ENCODE results near the gene IL13. TPM values are rescaled to one million over a fixed set of nuclear protein-coding genes. Genes with fewer than 3 reads are reported as not detected.
"Not testable (repeated sequence)": the region's sequence is repeated elsewhere in the genome, so short reads cannot be mapped to it uniquely, and the experiment has no call there.

IL13 gene
- not detected in 2 replicates for total RNA-seq (2014; rRNA removed; shearing (Covaris generic))

- no peak for DNase-seq (ENCODE audit: low spot score)
These were observed at the start of gene IL13 for GRCh38 chr5:132657676-132658380. TSS of gene IL13 (plus strand) at chr5:132658173. CDS start at chr5:132658187, 14 bp downstream.

- no peak for DNase-seq (ENCODE audit: low spot score)
These were observed 46.0 kb upstream of the IL13 start for GRCh38 chr5:132611965-132612364.

DNA sequence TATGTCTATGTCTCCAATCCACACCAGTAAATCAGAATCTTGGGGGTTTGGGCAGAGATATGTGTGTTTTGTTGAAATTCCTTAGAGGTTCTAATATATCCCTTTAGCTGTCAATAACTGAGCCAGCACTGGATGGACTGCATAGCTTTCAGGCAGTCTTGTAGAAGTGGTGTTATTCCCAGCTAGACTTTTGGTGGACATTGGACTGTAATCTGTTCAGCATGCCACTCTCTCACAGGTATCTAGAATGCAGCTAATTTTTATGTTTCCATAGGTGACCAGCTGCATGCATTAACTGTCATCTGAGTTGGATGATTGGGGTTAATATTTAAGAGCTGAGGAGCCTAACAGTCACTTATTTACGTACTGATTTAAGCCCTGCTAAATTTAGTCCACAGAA lies 45.1 kb upstream of the IL13 start:
- DNase-seq (ENCODE audit: low spot score) = no peak

DNA sequence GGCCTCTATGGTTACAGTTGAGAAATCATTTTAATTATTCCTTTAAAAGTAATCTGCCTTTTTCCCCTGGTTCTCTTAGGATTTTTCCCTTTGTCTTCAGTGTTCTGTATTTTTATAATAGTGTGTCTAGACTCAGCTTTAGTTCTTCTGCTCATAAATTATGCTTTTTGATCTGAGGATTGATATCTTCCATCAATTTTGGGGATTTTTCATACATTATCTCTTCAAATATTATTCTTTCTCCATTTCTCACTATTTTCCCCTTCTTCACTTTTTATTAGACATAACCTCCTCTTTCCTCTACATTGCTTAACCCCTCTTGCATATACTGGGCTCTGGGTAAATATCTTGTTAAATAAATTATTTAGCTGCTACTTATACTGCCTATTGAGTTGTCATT lies 36.3 kb upstream of the IL13 start:
- no peak for DNase-seq (ENCODE audit: low spot score)

DNA sequence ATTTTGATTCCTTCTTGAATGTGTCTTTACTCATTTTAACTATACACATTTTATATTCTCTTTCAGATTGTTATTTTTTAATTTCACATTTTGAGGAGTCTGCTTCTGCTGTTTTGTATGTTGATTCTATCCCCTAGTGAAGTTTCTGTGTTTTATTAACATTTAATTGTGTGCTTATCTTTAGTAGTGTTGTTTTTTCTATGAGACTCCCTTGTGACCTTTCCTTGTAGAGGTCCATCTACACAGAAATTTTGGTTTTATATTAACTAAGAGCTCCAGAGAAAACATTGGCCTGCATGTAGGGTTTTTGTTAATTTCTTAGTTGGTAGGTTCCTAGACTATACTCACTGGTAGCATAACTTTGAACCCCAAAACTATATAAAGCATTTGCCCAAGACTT lies 35.4 kb upstream of the IL13 start:
- no peak for DNase-seq (ENCODE audit: low spot score)

- DNase-seq (ENCODE audit: low spot score) = no peak
These were observed 30.5 kb upstream of the IL13 start for GRCh38 chr5:132627470-132627869.

DNA sequence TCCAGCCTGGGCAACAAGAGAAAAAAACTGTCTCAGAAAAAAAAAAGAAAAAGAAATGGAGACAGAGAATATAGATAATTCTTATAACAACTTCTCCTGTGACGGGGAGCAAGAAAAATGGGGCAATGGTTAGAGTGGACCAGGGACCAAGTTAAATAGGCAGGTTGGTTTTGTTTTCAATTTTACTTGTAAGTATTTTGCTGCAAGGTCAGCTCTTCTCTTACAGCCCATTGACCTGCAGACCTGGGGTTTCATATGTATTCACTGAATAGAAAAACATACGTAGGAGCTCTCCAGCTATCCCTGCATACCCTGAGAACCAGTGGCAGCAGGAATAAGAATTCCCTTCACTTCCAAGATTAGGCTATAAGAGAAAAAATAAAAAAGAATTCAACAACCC lies 29.2 kb upstream of the IL13 start:
- no peak for DNase-seq (ENCODE audit: low spot score)

GRCh38 chr5:132629230-132629944 lies 28.6 kb upstream of the IL13 start:
- no peak for DNase-seq (ENCODE audit: low spot score)

DNA sequence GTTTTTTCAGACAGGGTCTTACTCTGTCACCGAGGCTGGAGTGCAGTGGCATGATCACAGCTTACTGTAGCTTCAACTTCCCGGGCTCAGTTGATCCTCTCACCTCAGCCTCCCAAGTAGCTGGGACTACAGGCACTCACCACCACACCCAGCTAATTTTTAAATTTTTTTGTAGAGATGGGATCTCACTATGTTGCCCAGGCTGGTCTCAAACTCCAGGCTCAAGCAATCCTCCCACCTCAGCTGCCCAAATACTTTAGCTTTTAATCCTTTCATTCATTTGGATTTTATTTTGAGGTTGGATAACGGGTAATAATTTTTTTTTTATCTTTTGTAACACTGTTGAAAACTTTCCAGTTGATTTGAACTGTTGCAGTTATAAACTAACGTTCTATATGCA lies 24.4 kb upstream of the IL13 start:
- not testable (repeated sequence) for DNase-seq (ENCODE audit: low spot score)

DNA sequence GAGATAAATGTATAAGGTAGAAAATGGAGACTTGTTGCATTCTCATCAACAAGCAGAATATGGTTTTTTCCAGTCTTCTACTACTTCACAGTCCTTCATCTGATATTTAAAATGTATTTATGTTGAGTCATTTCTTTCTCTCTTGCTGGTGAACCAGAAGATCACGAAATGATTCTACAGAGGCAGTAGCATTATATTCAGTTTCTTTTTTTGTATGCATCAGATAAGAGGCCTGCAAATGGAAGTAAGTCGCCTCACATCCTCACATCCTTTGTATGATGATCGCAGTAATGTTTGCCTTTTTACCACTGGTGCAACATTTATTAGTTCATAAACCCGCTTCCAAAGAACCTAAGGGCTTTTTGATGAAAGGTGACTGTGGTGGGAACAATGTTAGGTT lies 22.1 kb upstream of the IL13 start:
- DNase-seq (ENCODE audit: low spot score) = no peak

- no peak for DNase-seq (ENCODE audit: low spot score)
These were observed 20.7 kb upstream of the IL13 start for GRCh38 chr5:132637241-132637640.

GRCh38 chr5:132639706-132640130 lies 18.3 kb upstream of the IL13 start:
- no peak for DNase-seq (ENCODE audit: low spot score)

DNA sequence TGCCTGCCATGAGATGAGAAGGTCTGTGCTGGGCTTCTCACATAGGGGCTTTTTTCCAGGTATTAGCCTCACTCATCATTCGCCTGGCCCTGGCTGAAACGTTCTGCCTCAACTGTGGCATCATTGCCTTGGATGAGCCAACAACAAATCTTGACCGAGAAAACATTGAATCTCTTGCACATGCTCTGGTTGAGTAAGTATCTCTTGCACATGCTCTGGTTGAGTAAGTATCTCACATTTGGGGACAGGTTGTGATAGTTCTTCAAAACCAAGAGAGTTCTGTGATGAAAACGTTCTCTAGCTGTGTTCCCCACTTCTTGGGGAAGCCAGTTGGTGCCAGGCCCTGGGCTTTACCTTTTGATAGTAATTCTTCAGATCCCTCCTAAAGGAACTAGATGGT lies 17.4 kb upstream of the IL13 start:
- no peak for DNase-seq (ENCODE audit: low spot score)

GRCh38 chr5:132641241-132641723 lies 16.7 kb upstream of the IL13 start:
- DNase-seq (ENCODE audit: low spot score) = no peak

- DNase-seq (ENCODE audit: low spot score) = no peak
These were observed 16.1 kb upstream of the IL13 start for GRCh38 chr5:132641841-132642240.

- DNase-seq (ENCODE audit: low spot score) = no peak
These were observed 13.8 kb upstream of the IL13 start for GRCh38 chr5:132644177-132644576.

DNA sequence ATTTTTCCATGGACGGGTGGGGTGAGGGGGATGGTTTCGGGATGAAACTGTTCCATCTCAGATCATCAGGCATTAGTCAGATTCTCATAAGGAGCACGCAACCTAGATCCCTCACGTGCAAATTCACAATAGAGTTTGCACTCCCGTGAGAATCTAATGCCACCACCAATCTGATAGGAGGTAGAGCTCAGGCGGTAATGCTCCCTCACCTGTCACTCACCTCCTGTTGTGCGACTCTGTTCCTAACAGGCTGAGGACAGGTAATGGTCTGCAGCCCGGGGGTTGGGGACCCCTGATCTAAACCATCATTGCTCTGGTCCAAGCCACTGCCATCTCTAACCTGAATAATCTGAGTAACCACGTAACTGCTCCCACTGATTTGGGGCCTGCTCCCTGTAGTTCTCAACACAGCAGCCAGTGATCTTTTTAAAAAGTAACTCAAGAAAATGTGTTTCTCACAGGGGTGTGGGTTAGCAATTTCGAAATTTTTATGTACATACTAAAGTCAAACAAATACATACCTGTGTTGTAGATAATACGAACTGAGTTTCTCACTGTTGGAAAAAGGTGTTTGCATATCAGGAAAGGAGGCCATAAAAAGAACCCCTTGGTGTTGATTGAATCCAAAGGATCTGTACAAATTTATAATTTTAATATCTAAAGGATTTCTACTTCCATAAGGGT lies 11.2 kb upstream of the IL13 start:
- no peak for DNase-seq (ENCODE audit: low spot score)

DNA sequence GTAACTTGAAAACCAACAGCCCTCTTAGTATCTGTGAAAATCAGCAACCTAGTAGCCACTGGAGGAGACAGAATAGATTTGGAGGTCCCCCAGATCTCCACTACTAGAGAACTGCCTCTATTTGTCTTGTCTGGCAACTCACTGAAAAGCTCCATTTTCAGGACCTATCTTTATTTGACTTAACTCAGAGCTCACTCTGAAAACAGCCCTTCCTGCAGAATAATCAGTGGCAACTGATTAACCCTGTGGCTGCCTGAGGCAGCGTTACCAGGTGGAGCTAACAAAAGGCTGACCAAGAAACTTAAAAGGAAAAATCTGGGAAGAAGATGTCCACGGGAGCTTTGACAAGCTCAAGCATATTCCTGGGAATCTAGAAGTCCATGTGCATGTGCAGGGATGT lies 10.5 kb upstream of the IL13 start:
- DNase-seq (ENCODE audit: low spot score) = no peak

DNA sequence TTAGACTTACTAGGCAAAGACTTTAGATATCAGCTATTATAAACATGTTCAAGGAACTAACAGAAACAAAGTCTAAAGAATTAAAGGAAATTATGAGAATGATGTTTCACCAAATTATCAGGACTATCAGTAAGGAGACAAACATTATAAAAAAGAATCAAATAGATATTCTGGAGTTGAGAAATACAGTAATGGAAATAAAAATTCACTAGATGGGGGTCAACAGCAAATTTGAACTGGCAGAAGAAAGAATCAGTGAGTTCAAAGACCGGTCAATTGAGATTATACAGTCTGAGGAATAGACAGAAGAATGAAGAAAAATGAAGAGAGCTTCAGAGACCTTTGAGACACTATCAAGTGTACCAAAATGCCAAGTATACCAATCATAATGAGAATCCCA lies 9.6 kb upstream of the IL13 start:
- DNase-seq (ENCODE audit: low spot score) = no peak

GRCh38 chr5:132651838-132652469 lies 6.0 kb upstream of the IL13 start:
- DNase-seq (ENCODE audit: low spot score) = no peak

- DNase-seq (ENCODE audit: low spot score) = no peak
These were observed 4.3 kb upstream of the IL13 start for GRCh38 chr5:132653716-132654115.
